Measurements from ENCODE around the gene PTPRB.

- TF ChIP-seq GATA2 (IDR thresholded peaks at IDR 0.05; ENCODE audit: low read depth, low read length), result no peak
- no peak for TF ChIP-seq GATA3 (IDR thresholded peaks at IDR 0.05; ENCODE audit: low read depth, low read length)
These were observed 33.7 kb upstream of the PTPRB start for GRCh38 chr12:70670948-70671347.

All from SH-SY5Y (cell line).